T follicular helper cell (primary cell): ENCODE results near the gene RBFOX1.

Experiments used
- DNase-seq: peaks from one replicate; pipeline ENCODE4 v3.0.0-alpha.2; 2020; ENCODE audit warnings: low read depth

RBFOX1 gene

DNA sequence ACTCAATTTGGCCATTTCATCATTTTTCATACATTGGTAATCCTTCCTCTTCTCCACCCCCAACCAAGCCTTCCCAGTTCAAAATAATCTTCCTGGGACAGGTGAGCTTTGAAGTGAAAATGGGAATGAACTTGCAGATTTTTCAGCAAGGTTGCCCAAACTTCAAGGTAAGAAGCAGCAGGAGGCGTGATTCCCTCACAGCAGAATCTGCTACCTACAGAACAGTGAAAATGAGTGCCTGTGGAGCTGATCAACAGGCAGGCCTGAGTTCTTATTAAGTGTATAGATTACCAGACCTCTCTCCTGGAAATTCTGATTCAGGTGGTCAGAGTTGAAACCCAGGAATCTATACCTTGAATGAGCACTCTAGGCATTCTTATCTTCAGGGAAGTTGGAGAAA, 356.6 kb downstream of the RBFOX1 start:
- no peak for DNase-seq

DNA sequence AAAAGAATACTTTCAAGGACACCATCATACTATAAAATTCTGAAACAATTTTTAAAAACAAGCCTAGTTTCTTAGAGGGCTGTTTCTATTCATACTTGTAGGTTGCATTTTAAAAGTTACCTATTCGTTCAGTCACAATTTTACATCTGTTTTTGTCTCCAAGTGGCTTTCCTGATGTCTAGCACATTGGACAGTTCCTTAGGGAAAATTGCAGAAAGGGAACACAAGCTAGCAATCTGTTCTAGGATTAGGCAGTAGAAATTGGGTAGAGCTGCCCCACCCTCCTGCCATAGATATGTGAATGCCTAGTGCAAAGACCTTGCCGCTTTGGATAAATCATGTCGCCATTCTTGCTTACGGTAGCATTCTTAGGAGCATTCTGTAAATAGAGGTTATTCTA, 358.9 kb downstream of the RBFOX1 start:
- no peak for DNase-seq

DNA sequence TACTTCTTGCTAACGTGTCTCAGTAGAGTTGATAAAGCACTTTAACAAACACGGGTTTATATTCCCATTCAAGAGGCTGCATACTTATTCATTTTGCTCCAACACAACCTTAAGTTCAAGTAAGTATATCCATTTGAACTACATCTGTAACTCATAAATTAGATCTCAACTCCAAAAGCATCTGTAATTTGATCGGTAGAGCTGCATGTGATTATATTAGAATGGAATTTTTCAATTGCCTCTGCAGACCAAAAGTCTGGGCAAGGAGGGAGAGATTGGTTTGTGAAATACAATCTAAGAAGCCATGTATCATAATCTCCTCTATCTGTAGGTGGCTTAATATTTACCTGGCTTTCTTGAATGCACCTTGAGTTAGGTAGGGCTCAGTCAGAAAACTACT, 371.0 kb downstream of the RBFOX1 start:
- no peak for DNase-seq

DNA sequence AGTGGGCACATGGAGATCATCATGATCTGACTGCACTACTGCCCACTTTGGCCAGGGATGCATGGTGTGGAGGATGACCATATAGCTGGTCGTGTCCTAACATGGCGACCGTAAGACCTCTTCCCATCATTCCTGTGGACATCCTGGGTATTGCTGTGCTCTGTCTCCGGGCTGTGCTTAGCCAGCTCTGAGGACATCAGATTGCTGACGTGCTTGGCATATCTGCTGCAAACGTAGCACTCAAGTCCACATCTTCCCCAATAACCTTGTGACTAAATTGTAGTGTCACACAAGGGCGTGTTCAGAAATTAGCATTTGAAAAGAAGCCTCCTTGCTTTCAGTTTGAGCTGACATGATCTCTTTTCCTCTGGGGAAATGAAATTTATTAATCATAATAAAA, 373.2 kb downstream of the RBFOX1 start:
- DNase-seq = no peak

DNA sequence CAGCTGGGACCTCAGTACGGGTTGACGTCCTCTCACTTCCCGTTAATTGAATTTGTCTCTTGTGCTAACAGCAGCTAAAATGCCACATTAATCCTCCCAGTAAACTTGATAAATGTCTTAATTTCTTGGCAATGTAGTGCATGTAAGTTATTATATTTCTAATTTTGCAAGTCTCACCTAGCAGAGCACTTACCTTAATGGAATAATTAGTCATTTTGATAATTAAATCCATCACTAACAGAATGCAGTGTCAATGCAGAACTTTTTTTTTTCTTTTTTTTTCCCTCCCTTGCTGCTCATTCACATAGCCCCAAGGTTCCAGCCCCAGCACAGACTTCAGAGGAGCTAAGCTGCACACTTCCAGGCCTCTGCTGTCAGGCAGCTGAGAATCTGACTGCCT, 376.5 kb downstream of the RBFOX1 start:
- no peak for DNase-seq

DNA sequence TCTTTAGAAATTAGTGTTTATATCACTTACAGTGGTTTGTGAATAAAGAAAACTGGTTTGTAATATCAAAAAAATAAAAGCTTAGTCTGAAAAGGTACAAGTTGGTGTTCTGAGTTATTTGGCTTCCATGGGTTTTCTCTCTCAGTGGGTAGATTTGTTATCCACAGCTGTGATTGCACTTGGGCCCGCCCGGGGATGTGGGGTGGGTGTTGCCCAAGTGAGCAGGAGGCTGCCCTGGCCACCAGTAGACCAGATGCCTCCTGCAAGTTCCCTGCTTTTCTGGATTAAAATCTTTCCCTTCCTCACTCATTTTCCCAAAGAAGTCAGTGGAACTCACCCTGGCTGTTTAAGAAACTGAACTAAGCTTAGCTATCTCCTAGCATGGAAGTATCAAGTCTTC, 380.6 kb downstream of the RBFOX1 start:
- DNase-seq = no peak

DNA sequence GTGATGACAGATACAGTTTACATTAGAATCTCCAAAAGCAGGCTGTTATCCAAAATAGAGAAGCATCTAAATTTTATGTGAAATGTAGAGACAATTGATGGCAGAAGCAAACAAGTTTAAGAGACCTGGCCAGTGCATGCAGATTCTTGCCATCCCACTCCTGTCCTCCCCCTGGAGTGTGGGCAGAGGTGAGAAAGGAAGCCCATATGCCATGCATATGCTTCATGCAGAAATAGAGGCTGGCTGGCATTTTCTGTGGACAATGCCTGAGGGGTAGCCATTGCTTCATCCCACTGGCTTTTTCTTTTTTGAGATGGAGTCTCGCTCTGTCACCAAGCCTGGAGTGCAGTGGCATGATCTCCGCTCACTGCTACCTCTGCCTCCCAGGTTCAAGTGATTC, 382.1 kb downstream of the RBFOX1 start:
- DNase-seq = no peak

DNA sequence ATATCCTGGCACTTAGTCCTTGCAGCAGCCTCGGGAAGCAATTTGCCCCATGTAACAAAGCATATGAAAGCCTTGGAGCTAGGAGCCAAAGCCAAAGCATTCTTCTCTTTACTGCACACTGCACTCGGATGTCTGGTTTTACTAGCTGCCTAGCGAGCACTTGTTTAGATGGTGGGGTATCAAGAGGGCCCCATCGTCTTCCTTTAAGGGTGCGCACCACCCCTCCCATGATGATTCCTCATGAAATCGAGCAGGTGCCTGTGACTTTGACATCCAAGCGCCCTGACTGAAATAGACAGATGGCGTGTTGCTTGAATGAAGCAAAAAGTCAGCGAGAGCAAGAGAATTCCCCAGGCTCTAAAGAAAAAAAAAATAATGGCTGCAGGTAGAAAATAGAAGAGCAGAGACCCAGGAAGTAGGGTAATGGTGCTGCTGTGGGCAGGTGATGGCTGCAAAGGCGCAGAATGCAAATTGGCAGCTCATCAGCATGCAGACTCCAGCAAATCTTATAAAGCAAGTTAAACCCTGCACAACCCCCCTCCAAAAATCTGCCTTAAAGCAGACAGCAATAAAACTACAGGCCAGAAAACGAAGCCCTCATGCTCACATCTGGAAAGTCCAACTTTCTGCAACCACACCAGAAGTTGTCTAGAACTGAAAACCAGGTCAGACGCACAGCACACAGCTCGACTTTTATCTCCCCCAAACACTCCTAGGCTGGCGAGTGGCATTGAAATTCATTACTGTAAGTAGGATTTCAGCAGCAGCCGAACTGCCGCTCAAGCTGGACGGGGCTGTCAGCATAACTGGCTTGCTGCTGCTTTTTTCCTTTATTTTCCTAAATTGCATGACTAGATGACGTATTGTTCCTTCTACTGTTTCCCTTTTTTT, 384.3 kb downstream of the RBFOX1 start:
- DNase-seq = no peak

DNA sequence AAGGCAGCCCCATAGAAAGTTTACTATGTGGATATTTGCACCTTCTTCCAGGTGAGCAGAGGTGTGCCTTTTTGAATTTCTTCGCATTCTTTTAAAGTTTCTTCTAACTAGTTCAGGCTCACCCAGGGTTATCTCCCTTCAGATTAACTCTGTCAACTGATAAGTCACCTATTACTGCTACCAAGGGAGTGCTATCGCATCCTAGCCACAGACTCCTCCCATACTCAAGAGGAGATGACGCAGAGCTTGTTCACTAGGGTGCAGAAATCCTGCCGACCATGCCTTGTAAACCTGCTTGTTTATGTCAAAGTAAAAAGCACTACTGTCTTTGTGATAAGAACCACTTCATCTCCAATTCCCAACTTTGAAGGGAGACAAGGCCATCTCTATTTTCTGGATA, 390.1 kb downstream of the RBFOX1 start:
- DNase-seq = no peak

DNA sequence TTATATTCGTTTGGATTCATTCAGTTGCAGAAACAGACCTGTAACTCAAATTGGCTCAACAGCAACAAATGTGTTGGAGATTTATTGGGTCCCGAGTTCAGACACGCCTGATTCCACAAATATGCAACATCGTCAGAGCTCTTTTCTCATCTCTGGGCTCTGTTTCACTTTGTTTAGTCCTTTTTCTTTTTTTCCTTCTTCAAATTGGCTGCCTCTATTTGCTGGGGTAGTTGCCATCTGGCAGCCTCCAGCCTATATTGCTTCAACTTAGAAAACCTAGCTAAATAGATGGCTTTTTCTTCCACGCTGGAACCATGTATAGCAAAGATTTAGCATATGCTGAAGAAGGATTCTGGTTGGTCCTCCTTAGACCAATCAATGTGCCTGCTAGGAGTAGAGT, 398.5 kb downstream of the RBFOX1 start:
- DNase-seq = no peak

DNA sequence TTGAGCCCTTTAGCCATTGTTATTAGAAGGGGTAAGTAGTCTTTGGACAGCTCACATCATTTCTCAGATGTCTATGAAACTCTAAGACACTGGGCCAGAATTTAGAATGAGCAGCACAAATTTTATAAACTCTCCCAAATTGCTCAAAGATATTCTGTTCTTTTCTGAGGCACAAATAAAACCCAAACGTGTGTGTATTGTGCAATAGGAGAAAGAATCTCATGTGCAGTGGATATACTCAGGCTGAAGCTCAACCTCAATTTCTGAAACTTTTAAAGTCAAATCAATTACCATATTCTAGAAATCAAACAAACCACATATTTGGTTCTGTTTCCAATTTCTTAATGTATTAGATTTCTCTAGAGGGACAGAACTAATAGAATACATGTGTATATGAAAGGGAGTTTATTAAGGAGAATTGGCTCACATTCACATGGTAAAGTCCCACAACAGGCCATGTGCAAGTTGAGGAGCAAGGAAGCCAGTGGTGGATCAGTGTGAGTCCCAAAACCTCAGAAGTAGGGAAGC, 403.6 kb downstream of the RBFOX1 start:
- DNase-seq = no peak

DNA sequence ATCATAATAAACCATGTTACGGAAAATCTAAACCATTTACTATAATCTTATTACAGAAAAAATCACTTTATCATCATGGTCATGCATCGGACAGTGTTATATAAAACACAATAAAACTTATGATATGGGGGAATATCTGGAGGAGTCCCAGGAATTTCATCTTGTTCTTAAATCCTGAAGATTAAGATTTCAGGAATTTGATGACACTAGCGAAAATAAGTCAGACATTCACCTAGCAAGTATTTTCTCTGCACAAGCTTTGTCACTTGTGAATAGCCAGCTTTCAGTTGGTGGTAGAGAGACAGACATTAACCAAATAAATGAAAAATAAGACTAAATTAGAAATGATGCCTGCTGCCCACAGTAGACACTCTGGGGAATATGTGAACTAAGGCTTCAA, 410.0 kb downstream of the RBFOX1 start:
- DNase-seq = no peak

DNA sequence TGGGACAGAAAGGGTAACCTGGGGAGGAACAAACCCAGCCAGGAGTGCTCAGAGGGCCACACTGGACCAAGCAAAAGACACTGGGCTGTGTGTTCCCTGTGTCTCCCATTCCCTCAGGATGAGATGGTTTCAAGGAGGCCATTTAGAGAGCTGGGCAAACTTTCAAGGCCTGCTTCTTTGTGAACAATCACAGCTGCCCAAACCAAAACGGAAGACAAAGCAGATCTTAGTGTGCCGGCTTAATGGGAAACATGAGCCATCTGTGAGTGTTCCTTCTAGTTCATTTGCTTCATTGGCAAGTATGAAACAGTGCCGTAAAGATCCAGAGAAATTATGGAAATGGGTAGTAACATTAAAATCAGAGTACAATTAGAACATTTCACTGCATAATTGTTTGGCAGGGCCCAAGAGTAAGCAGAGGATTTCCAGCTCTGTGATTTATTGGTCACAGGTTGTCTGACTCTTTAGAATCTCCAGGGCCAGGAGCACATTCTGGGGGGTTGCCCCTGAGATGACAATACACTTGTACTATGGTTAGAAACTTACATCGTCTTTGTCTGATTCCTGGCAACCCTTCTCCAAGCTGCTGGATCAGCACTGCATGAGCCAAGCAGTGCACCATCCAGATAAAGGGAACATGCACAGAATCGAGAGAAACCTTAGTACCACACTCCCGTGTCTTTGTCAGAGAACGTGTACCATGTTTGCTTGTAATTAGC, 412.1 kb downstream of the RBFOX1 start:
- DNase-seq = no peak

DNA sequence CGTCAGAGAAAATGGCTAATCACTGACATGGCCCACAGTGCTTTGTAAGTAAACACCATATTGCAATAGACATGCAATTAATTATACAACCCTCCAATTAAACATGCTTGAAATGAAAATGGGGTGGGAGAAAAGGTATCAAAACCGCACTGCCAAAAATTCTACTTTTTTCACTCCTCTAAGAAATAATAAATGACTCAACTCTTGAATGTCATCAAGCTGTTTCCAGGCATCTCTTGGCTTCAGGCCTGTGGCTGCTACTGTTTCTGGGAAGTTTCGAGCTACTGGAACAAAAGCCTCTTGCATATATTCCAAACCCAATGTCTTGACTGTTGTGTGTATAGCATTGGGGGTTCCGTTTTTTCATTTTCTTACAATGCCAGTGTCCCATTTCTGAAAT, 412.6 kb downstream of the RBFOX1 start:
- DNase-seq = no peak

DNA sequence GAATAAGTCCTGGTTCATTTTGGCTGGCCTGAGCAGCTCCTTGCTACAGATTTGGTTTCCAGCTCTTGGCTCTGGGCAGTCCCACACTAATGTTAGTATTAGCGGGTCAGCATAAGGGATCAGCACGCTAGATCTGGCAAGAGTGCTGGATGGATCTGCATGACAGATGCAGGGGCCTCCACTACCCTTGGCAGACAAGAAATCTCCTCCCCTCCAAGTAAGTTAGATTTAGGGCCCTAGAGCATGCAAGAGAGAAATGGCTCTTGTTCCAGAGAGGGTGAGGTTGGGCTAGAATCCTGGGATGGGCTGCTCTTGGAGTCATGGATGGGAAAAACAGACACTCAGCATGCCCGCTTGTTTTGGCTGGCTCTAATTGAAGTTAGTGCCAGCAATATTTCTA, 414.3 kb downstream of the RBFOX1 start:
- no peak for DNase-seq

DNA sequence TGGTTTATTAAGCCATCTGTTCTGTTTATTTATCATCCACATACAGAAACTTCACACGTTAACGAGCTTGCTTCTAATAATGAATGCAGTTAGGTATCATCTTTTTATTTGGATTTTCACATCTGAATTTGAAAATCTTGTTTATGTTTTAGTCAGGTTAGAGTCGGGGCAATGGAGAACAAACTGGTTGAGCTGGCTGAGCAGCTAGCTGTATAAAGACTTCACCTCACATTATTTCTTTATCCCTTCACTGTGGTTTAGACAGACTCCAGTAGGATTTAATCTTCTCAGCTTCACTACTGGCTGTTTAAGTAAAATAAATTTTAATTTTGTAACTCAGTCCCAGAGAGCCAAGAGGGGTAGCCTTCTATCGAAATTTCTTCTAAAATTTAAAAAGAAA, 415.9 kb downstream of the RBFOX1 start:
- DNase-seq = no peak

DNA sequence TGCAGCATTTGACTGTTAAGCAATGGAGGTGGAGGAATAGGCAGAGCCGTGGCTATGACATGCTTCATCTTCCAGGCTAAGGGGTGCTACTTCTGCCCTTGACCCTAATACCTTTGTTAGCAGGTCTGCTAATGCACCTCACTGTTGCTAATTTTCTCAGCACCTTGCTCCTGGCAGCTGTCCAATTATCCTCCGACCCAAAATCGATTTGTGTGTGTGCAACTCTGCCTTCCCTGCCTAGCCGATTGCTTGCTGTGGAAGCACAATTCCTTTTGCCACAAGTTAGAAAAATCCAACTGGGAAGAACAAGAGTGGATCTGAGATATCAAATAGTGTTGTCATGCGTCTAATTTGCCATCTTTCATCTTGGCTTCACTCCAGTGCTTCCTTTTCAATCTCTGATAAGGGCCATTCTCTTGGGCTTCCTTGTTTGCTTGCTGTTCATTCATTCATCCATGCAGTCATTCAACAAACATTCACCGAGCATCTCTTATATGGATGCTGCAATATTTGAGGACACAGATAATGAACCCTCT, 422.8 kb downstream of the RBFOX1 start:
- no peak for DNase-seq
